GM06990 (cell line): ENCODE measurements around the gene HINT2.
A peak's percentile ranks its signal among the peaks of the same experiment; 100 is the strongest.

Source experiments
- DNase-seq: peaks from one replicate; pipeline ENCODE4 v3.0.0-alpha.2; 2011; ENCODE audit not compliant: insufficient read length; ENCODE audit errors: extremely low read depth
- H3K27me3 ChIP-seq: replicated peaks from 2 replicates; pipeline ENCODE4 v1.6.0; 2011; ENCODE audit warnings: low read length; ENCODE audit not compliant: control insufficient read depth, insufficient read depth
- H3K36me3 ChIP-seq: 2 replicates; pipeline ENCODE4 v1.5.1; 2011; ENCODE audit warnings: low read length; ENCODE audit not compliant: control insufficient read depth, insufficient read depth
- H3K4me3 ChIP-seq: replicated peaks from 2 replicates; pipeline ENCODE4 v1.5.1; 2011; ENCODE audit warnings: low read depth, mild to moderate bottlenecking, control low read depth, low read length
- CTCF ChIP-seq: IDR thresholded peaks from 2 replicates; pipeline ENCODE4 v1.5.1; 2011; ENCODE audit warnings: low read length, control low read depth, mild to moderate bottlenecking, inconsistent platforms; ENCODE audit not compliant: insufficient read depth, poor library complexity, severe bottlenecking

Gene HINT2

GRCh38 chr9:35839926-35840325 lies 25.1 kb upstream of the HINT2 start:
- DNase-seq: no peak
- Histone ChIP-seq H3K36me3 (no peaks in the 10 kb centered on the region), H3K27me3 (no peaks in the 10 kb centered on the region), H3K4me3 (no peak overlapping the region)
- no peak for TF ChIP-seq CTCF

- no peaks in the 10 kb centered on the region for H3K36me3 ChIP-seq
- H3K27me3 ChIP-seq: no peaks in the 10 kb centered on the region
- no peak for TF ChIP-seq CTCF
- DNase-seq: no peak
- no peak overlapping the region for H3K4me3 ChIP-seq
Measured at GRCh38 chr9:35836595-35836994, 21.8 kb upstream of the HINT2 start.

- H3K36me3 ChIP-seq: no peaks in the 10 kb centered on the region
- no peak for TF ChIP-seq CTCF
- no peak for DNase-seq
- no peaks in the 10 kb centered on the region for H3K27me3 ChIP-seq
- H3K4me3 ChIP-seq: no peak overlapping the region
Measured at GRCh38 chr9:35835766-35836165, 20.9 kb upstream of the HINT2 start.

DNA sequence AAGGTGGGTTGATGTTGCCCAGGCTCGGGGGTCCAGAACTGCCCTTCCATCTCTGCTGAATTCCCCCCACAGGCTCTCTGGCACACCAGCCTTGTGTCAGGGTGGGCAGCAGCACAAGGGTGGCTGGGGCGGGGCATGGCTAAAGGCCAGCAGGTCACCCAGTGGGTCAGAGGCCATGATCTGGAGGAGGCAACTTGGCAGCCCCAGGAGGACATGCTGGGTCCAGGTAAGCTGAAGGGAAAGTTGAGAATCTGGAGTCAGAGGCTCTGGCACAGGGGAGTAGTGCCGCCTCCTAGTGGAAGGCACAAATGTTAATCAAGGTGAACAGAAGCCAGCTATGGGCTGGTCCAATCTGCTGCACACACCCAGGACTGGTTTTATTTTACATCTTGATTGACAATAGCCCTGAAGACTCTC lies 20.4 kb upstream of the HINT2 start:
- Histone ChIP-seq H3K36me3 (no peaks in the 10 kb centered on the region), H3K27me3 (no peaks in the 10 kb centered on the region), H3K4me3 (no peak overlapping the region)
- no peak for DNase-seq
- TF ChIP-seq CTCF: peak; percentile 44

DNA sequence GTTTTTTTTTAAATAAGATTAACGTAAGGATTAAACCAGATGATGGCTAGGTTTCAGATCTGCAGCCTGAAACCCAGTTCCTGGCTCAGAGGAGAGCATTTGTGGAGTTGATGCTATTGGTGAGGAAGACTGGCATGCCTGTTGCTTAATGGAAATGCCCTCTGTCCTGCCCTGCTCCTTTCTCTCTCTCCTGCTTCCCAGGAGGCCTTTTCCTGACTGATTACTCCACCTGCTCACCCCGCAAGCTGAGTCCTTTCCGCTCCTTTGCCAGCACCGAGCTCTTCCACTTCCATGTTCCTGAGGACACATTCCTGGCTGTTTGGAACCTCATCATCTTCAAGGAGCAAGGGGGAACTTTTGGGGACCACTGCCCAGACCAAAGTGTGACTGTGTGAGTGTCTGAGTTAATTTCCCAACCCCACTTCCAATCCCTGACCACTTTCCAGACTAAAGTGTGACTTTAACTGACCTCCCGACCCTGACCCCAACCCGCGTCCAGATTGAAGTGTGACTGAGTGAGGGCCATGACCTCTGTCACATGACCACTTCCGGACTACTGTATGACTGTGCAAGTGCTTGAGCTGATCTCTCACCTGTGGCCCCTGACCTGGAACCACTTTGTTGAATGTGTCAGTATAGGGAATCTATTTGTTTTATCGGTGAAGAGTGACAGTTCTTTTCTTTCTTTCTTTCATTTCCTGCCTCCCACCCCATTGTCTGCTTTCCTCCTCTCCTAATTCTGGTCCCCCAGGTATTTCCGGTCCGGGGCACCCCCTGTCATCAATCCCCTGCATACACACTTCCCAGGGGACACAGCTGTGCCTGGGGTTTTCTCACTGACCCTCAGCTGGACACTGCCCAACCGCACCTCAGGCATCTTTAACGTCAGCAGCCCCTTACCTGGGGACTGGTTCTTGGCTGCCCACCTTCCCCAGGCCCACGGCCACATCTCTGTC lies 19.7 kb upstream of the HINT2 start:
- H3K4me3 ChIP-seq: no peak overlapping the region

More for the DNA sequence above, 19.7 kb upstream of the HINT2 start:
- TF ChIP-seq CTCF: no peak
- H3K27me3 ChIP-seq: no peaks in the 10 kb centered on the region
- no peak for DNase-seq
- no peaks in the 10 kb centered on the region for H3K36me3 ChIP-seq
